HepG2 (cell line): ENCODE data around the gene LRP1-AS. TPM values are rescaled to one million over a fixed set of nuclear protein-coding genes. Genes with fewer than 3 reads are reported as not detected.

Source experiments
- CAMTA2 ChIP-seq: sonication (generic); formaldehyde crosslinking; IDR thresholded peaks from 2 replicates; pipeline ENCODE4 v1.4.0; 2020; ENCODE audit warnings: mild to moderate bottlenecking, missing genetic modification reagents, borderline replicate concordance
- GPN1 ChIP-seq: sonication (generic); formaldehyde crosslinking; IDR thresholded peaks from 2 replicates; pipeline ENCODE4 v1.5.1; 2020; ENCODE audit warnings: missing genetic modification reagents, borderline replicate concordance
- HMGA1 ChIP-seq: sonication (generic); formaldehyde crosslinking; conservative IDR thresholded peaks from 2 replicates; pipeline ENCODE4 v1.4.0; 2020; ENCODE audit warnings: missing genetic modification reagents
- HOXA7 ChIP-seq: sonication (generic); formaldehyde crosslinking; IDR thresholded peaks from 2 replicates; pipeline ENCODE4 v1.8.1; 2022; ENCODE audit warnings: mild to moderate bottlenecking, missing genetic modification reagents, moderate library complexity
- ONECUT2 ChIP-seq: sonication (generic); formaldehyde crosslinking; IDR thresholded peaks from 2 replicates; pipeline ENCODE4 v1.4.0; 2020; ENCODE audit warnings: missing genetic modification reagents
- POLR2AphosphoS2 ChIP-seq: IDR thresholded peaks from 2 replicates; pipeline ENCODE4 v1.6.1; 2011; ENCODE audit warnings: low read depth, low read length, improper control_type of control experiment
- RARG ChIP-seq: sonication (generic); formaldehyde crosslinking; IDR thresholded peaks from 2 replicates; pipeline ENCODE4 v1.4.0; 2020; ENCODE audit warnings: low read depth, mild to moderate bottlenecking, missing genetic modification reagents
- REPIN1 ChIP-seq: sonication (generic); formaldehyde crosslinking; IDR thresholded peaks from 2 replicates; pipeline ENCODE4 v1.8.0; 2022; ENCODE audit warnings: missing genetic modification reagents, low read depth, mild to moderate bottlenecking, borderline replicate concordance
- RNF2 ChIP-seq: fragments of 450-650 bp; conservative IDR thresholded peaks from 2 replicates; pipeline ENCODE4 v1.6.1; 2016; ENCODE audit warnings: low read depth
- STAG1 ChIP-seq: sonication (generic); formaldehyde crosslinking; IDR thresholded peaks from 2 replicates; pipeline ENCODE4 v1.4.0; 2020; ENCODE audit warnings: missing genetic modification reagents
- SUZ12 ChIP-seq: fragments of 150-350 bp; IDR thresholded peaks from 2 replicates; pipeline ENCODE4 v1.6.1; 2014; ENCODE audit warnings: low read depth, low read length
- TCF7L2 ChIP-seq: IDR thresholded peaks from 2 replicates; pipeline ENCODE4 v1.6.1; 2011; ENCODE audit warnings: mild to moderate bottlenecking, low read depth, low read length, moderate library complexity
- TOPORS ChIP-seq: sonication (generic); formaldehyde crosslinking; IDR thresholded peaks from 2 replicates; pipeline ENCODE4 v1.8.0; 2023; ENCODE audit warnings: mild to moderate bottlenecking, missing genetic modification reagents
- YEATS2 ChIP-seq: sonication (generic); formaldehyde crosslinking; IDR thresholded peaks from 2 replicates; pipeline ENCODE4 v1.4.0; 2020; ENCODE audit warnings: missing genetic modification reagents, borderline replicate concordance
- ZNF136 ChIP-seq: sonication (generic); formaldehyde crosslinking; IDR thresholded peaks from 2 replicates; pipeline ENCODE4 v1.8.1; 2022; ENCODE audit warnings: low read depth, mild to moderate bottlenecking, moderate library complexity, missing genetic modification reagents
- ZNF567 ChIP-seq: sonication (generic); formaldehyde crosslinking; IDR thresholded peaks from 2 replicates; pipeline ENCODE4 v1.8.1; 2023; ENCODE audit warnings: mild to moderate bottlenecking, missing genetic modification reagents, borderline replicate concordance
- ZNF652 ChIP-seq: IDR thresholded peaks from 2 replicates; pipeline ENCODE4 v1.6.1; 2016; ENCODE audit warnings: low read depth, borderline replicate concordance
- ZNF660 ChIP-seq: sonication (generic); formaldehyde crosslinking; IDR thresholded peaks from 2 replicates; pipeline ENCODE4 v1.5.1; 2020; ENCODE audit warnings: mild to moderate bottlenecking, low read depth, missing genetic modification reagents, borderline replicate concordance
- polyA plus RNA-seq, 8 experiments: library from polyadenylated mRNA; depleted of rRNA in 3 of 8; stranded (reverse) in 7 of 8; unstranded in 1 of 8; fragments of >200 nt; fragmentation: Illumina TruSeq in 4 of 8; extraction: Trizol in 4 of 8; gene quantifications; 2 replicates each; pipeline versions ENCODE4 v1.2.1 to v1.2.3, GENCODE V29; 2011 to 2016; ENCODE audit warnings: low read depth in 4 of 8, missing spikeins in 1 of 8, mixed read lengths in 1 of 8; ENCODE audit not compliant: insufficient read depth in 1 of 8
- total RNA-seq, 5 experiments: library from RNA; depleted of rRNA; stranded (reverse); fragments of >200 nt; fragmentation: Illumina TruSeq; extraction: Trizol; gene quantifications; 2 replicates each; pipeline ENCODE4 v1.2.3, GENCODE V29; 2016; ENCODE audit warnings: low read depth in 1 of 5
- TF ChIP-seq, protein P1 (sequence below): sonication (generic); formaldehyde crosslinking; IDR thresholded peaks from 2 replicates; pipeline ENCODE4 v1.8.1; 2023; ENCODE audit warnings: mild to moderate bottlenecking, inconsistent platforms, moderate library complexity, missing genetic modification reagents, borderline replicate concordance
- TF ChIP-seq, protein P2 (sequence below): sonication (generic); formaldehyde crosslinking; IDR thresholded peaks from 2 replicates; pipeline ENCODE4; 2020; ENCODE audit warnings: missing genetic modification reagents, mild to moderate bottlenecking, borderline replicate concordance
- TF ChIP-seq, protein P3 (sequence below): IDR thresholded peaks from 2 replicates; pipeline ENCODE4 v1.6.1; 2016; ENCODE audit warnings: mild to moderate bottlenecking, missing biosample characterization, missing genetic modification reagents

The LRP1-AS gene
- total and polyA plus RNA-seq, 2 of the 13 experiments (the other 11 are each of a cell fraction or from before 2014, with no cell fraction given), result 0.20 TPM; not detected in 1

DNA sequence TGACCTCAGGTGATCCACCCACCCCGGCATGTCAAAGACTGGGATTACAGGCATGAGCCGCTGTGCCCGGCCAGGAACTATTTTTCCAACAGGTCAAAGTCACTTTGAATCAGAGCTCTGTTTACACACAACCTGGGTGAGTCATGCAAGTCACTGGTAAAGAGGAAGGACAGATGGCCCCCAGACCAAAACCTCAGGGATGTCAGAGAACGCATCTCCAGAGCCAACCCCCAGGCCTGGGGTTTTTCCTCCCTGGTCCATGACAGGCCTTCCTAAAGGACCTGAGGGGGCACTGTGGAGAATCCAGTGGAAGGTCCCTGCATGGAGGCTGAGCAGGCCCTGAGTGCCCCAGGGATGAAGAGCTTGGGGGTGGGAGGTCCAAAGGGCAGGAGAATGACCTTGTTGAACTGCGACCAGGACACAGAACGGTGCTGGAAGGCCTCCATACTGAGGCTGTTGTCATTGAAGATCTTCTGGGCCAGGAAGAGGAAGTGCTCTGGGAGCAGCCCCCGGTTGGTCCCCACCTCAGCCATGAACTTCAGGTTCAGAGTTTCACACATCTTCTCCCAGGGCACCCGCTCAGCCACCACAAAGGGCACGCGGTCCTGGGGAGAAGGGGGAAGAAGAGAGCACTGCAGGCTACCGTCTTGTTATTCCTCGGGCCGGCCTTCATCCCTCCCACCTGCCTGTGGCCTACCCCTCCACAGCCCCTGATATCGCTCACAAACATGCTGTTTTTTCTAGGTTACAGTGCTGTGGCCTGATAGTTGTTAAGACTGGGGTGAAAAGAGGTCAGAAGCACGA, 45.3 kb downstream of the LRP1-AS start (continued):
- TF ChIP-seq, protein P1, sequence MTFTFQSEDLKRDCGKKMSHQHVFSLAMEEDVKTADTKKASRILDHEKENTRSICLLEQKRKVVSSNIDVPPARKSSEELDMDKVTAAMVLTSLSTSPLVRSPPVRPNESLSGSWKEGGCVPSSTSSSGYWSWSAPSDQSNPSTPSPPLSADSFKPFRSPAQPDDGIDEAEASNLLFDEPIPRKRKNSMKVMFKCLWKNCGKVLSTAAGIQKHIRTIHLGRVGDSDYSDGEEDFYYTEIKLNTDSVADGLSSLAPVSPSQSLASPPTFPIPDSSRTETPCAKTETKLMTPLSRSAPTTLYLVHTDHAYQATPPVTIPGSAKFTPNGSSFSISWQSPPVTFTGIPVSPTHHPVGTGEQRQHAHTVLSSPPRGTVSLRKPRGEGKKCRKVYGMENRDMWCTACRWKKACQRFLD (CRISPR knock-in tag), result peak; percentile 31; the same call in 1 of the 2 replicates
- TF ChIP-seq ZNF136 (no peak), ZNF567 (CRISPR knock-in tag) (no peak), SUZ12 (no peak), STAG1 (CRISPR knock-in tag) (no peak; the same call in 1 of the 2 replicates), REPIN1 (CRISPR knock-in tag) (peak; percentile 78), ONECUT2 (0 out of 2 replicates have a peak, but pooled peaks have one; percentile 28), YEATS2 (CRISPR knock-in tag) (no peak), HOXA7 (CRISPR knock-in tag) (no peak), TOPORS (CRISPR knock-in tag) (0 out of 2 replicates have a peak, but pooled peaks have one; percentile 15), CAMTA2 (no peak), ZNF652 (CRISPR knock-in tag) (no peak; the same call in 1 of the 2 replicates), POLR2AphosphoS2 (no peak), RNF2 (no peak), GPN1 (CRISPR knock-in tag) (no peak), RARG (no peak), HMGA1 (CRISPR knock-in tag) (no peak), TCF7L2 (no peak), ZNF660 (CRISPR knock-in tag) (no peak)
- TF ChIP-seq, protein P2, sequence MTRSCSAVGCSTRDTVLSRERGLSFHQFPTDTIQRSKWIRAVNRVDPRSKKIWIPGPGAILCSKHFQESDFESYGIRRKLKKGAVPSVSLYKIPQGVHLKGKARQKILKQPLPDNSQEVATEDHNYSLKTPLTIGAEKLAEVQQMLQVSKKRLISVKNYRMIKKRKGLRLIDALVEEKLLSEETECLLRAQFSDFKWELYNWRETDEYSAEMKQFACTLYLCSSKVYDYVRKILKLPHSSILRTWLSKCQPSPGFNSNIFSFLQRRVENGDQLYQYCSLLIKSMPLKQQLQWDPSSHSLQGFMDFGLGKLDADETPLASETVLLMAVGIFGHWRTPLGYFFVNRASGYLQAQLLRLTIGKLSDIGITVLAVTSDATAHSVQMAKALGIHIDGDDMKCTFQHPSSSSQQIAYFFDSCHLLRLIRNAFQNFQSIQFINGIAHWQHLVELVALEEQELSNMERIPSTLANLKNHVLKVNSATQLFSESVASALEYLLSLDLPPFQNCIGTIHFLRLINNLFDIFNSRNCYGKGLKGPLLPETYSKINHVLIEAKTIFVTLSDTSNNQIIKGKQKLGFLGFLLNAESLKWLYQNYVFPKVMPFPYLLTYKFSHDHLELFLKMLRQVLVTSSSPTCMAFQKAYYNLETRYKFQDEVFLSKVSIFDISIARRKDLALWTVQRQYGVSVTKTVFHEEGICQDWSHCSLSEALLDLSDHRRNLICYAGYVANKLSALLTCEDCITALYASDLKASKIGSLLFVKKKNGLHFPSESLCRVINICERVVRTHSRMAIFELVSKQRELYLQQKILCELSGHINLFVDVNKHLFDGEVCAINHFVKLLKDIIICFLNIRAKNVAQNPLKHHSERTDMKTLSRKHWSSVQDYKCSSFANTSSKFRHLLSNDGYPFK (CRISPR knock-in tag), result peak; percentile 58; the same call in 1 of the 2 replicates
- TF ChIP-seq, protein P3, sequence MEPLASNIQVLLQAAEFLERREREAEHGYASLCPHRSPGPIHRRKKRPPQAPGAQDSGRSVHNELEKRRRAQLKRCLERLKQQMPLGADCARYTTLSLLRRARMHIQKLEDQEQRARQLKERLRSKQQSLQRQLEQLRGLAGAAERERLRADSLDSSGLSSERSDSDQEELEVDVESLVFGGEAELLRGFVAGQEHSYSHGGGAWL (CRISPR knock-in tag), result no peak; the same call in 1 of the 2 replicates
